Body of pancreas (tissue), 4 donors: ENCODE results near the gene SGPL1. TPM values are rescaled to one million over a fixed set of nuclear protein-coding genes. Genes with fewer than 3 reads are reported as not detected.
"Not testable (repeated sequence)": the region's sequence is repeated elsewhere in the genome, so short reads cannot be mapped to it uniquely, and the experiment has no call there.

Source experiments
- ATAC-seq: fragments of 150-250 bp; one replicate; pipeline ENCODE4 v1.9.1; 2016
- DNase-seq, 4 donors: peaks; one replicate each; pipeline ENCODE4 v3.0.0-alpha.2; 2019
- H3K27ac ChIP-seq, 4 donors: fragments of 200-600 bp; sonication (generic); 1 replicate in 3 of 4; 2 replicates in 1 of 4; pipeline versions ENCODE4 v1.5.1 to v1.6.1; 2016 to 2019; ENCODE audit warnings: mild to moderate bottlenecking in 1 of 4, mixed read lengths in 1 of 4, moderate library complexity in 1 of 4
- H3K27me3 ChIP-seq, 2 donors: fragments of 200-600 bp; sonication (generic); one replicate each; pipeline ENCODE4 v1.6.0; 2016; ENCODE audit warnings: mild to moderate bottlenecking in 1 of 2
- H3K36me3 ChIP-seq, 2 donors: fragments of 200-600 bp; sonication (generic); replicated peaks in 1 of 2; 2 replicates each; pipeline ENCODE4 v1.5.1; 2016; ENCODE audit warnings: low read depth in 2 of 2; ENCODE audit not compliant: insufficient read depth in 1 of 2
- H3K4me1 ChIP-seq: fragments of 200-600 bp; sonication (generic); one replicate; pipeline ENCODE4 v1.6.0; 2016
- H3K4me3 ChIP-seq, 2 donors: fragments of 200-600 bp; sonication (generic); 1 replicate in 1 of 2; 2 replicates in 1 of 2; pipeline ENCODE4 v1.5.1; 2016 to 2019
- H3K9me3 ChIP-seq, 3 donors: fragments of 200-600 bp; sonication (generic); 1 replicate in 2 of 3; 2 replicates in 1 of 3; pipeline ENCODE4 v1.5.1; 2016
- POLR2A ChIP-seq, 3 donors: fragments of 450-650 bp; IDR thresholded peaks; one replicate each; pipeline ENCODE4 v1.6.1; 2016; ENCODE audit warnings: antibody characterized with exemption in 3 of 3, mild to moderate bottlenecking in 2 of 3
- WGBS, 2 donors: methylation state at CpG; one replicate each; pipeline ENCODE4 v1.1.5; 2017; 5-methylcytosine and 5-hydroxymethylcytosine counted together
- intact Hi-C: fragments of 100-400 bp; cut with DNase I; formaldehyde crosslinking; loops from one replicate; pipeline ENCODE4 v1.15.1; 2023
- total RNA-seq, 2 donors: library from RNA; depleted of rRNA; stranded (reverse); fragments of >200 nt; gene quantifications; one replicate each; pipeline ENCODE4 v1.1.0, GENCODE V29; 2016
- TF ChIP-seq, protein P1 (sequence below), 7 experiments: fragments of 450-650 bp in 4 of 7; fragments of 200-600 bp in 3 of 7; sonication (generic) in 3 of 7; IDR thresholded peaks; one replicate each; pipeline ENCODE4 v1.5.1; 2016 to 2019; ENCODE audit warnings: antibody characterized with exemption in 7 of 7

The SGPL1 gene
- total RNA-seq, 2 donors from 2014 or later: 36.3 to 43.8 TPM

- Histone ChIP-seq H3K27ac (no peak overlapping the region), H3K4me1 (no peaks in the 10 kb centered on the region), H3K27me3 (no peaks in the 10 kb centered on the region), H3K36me3 (no peaks in the 10 kb centered on the region), H3K9me3 (no peaks in the 10 kb centered on the region), H3K4me3 (no peak overlapping the region)
- TF ChIP-seq POLR2A (IDR thresholded peaks at IDR 0.05): no peak
- TF ChIP-seq, protein P1, sequence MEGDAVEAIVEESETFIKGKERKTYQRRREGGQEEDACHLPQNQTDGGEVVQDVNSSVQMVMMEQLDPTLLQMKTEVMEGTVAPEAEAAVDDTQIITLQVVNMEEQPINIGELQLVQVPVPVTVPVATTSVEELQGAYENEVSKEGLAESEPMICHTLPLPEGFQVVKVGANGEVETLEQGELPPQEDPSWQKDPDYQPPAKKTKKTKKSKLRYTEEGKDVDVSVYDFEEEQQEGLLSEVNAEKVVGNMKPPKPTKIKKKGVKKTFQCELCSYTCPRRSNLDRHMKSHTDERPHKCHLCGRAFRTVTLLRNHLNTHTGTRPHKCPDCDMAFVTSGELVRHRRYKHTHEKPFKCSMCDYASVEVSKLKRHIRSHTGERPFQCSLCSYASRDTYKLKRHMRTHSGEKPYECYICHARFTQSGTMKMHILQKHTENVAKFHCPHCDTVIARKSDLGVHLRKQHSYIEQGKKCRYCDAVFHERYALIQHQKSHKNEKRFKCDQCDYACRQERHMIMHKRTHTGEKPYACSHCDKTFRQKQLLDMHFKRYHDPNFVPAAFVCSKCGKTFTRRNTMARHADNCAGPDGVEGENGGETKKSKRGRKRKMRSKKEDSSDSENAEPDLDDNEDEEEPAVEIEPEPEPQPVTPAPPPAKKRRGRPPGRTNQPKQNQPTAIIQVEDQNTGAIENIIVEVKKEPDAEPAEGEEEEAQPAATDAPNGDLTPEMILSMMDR (IDR thresholded peaks at IDR 0.05): no peak
- WGBS, 2 donors: 38 to 49% methylated on average over 19 to 22 of the region's 22 CpGs
- ATAC-seq: no peak
- DNase-seq: peak in 1 of 4 donors; percentile 17
- intact Hi-C loops: no loop called here
Observed at GRCh38 chr10:70918851-70919530, 103.2 kb downstream of the SGPL1 start.

- ATAC-seq, H3K36me3 ChIP-seq, H3K4me3 ChIP-seq, H3K27ac ChIP-seq, H3K27me3 ChIP-seq, DNase-seq, H3K9me3 ChIP-seq, H3K4me1 ChIP-seq: not testable (repeated sequence)
- 87 to 90% methylated on average over 5 to 10 of the region's 10 CpGs for WGBS, 2 donors
- intact Hi-C loops: loop anchor here (5.0 kb wide), 1 partner anchor 362 kb away; no protein-coding TSS in a partner anchor
Observed at GRCh38 chr10:70919906-70920305, 104.2 kb downstream of the SGPL1 start.

DNA sequence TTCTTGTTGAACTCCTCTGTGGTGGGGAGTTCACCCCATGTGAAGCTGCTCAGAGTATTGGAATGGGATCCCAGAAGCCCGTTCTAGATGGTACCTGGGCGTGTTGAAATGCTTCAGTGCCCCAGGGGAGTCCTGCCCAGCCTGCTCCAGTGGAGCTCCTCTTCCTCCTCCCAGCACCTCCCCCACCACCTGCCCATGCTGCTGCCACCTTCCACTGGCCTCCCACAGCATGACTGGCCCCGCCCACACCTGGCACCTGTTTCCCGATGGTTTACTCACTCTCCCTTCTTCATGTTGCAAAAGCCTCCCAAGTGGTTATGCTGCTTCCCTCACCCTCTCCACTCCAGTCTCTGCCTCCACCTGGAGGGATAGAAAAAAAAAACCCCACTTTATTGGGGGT lies 104.8 kb downstream of the SGPL1 start:
- DNase-seq (peak; percentile 58 to 78 (median 69)), ATAC-seq (peak; percentile 62)
- H3K36me3 ChIP-seq: no peaks in the 10 kb centered on the region
- 28 to 57% methylated on average over 4 of the region's 4 CpGs for WGBS, 2 donors
- H3K27ac ChIP-seq: no peak overlapping the region
- no peaks in the 10 kb centered on the region for H3K4me1 ChIP-seq
- no peak overlapping the region for H3K4me3 ChIP-seq
- no peaks in the 10 kb centered on the region for H3K9me3 ChIP-seq
- no peaks in the 10 kb centered on the region for H3K27me3 ChIP-seq
- no peak for TF ChIP-seq POLR2A (IDR thresholded peaks at IDR 0.05)
- TF ChIP-seq, protein P1 (IDR thresholded peaks at IDR 0.05): no peak
- intact Hi-C loops: loop anchor here (5.0 kb wide), 1 partner anchor 362 kb away; no protein-coding TSS in a partner anchor

DNA sequence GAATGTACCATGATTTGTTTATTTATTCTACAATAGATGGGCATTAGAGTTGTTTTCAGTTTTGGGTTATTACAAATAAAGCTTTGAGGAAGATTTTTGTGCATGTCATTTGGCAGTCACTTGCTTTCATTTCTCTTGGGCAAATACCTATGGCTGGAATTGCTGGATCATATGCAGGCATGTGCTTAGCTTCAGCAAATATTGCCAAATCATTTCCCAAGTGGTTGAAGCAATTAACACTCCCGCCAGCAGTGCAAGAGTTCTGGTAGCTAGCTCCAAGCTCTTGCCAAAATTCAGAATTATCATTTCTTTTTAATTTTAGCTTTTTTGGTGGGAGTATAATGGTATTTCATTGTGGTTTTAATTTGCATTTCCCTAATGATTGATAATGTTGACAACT lies 105.5 kb downstream of the SGPL1 start:
- Histone ChIP-seq H3K27me3 (no peaks in the 10 kb centered on the region), H3K4me3 (no peak overlapping the region), H3K9me3 (no peaks in the 10 kb centered on the region), H3K36me3 (no peaks in the 10 kb centered on the region), H3K27ac (no peak overlapping the region), H3K4me1 (no peaks in the 10 kb centered on the region)
- 40 to 63% methylated on average over 1 of the region's 1 CpG for WGBS, 2 donors
- no peak for TF ChIP-seq POLR2A (IDR thresholded peaks at IDR 0.05)
- TF ChIP-seq, protein P1 (IDR thresholded peaks at IDR 0.05): no peak
- no peak for DNase-seq
- no peak for ATAC-seq
- intact Hi-C loops: loop anchor here (5.0 kb wide), 1 partner anchor 361 kb away; no protein-coding TSS in a partner anchor

GRCh38 chr10:70923696-70924095 lies 107.9 kb downstream of the SGPL1 start:
- Histone ChIP-seq H3K36me3 (no peaks in the 10 kb centered on the region), H3K4me3 (no peak overlapping the region), H3K4me1 (no peaks in the 10 kb centered on the region), H3K9me3 (no peaks in the 10 kb centered on the region), H3K27ac (no peak overlapping the region), H3K27me3 (no peaks in the 10 kb centered on the region)
- ATAC-seq (no peak), DNase-seq (no peak)
- intact Hi-C loops: loop anchor here (5.0 kb wide), 1 partner anchor 359 kb away; no protein-coding TSS in a partner anchor
- TF ChIP-seq POLR2A (IDR thresholded peaks at IDR 0.05): no peak
- TF ChIP-seq, protein P1 (IDR thresholded peaks at IDR 0.05): no peak
- WGBS, 2 donors: 65 to 69% methylated on average over 7 to 8 of the region's 8 CpGs
